Hematopoietic multipotent progenitor cell treated with erythropoietin and hydrocortisone succinate and interleukin-3 and kit ligand, for 4 days (in vitro differentiated cells): Measurements from ENCODE around the gene ROM1.
A peak's percentile ranks its signal among the peaks of the same experiment; 100 is the strongest.
"Not testable (repeated sequence)": the region's sequence is repeated elsewhere in the genome, so short reads cannot be mapped to it uniquely, and the experiment has no call there.

Source experiments
- DNase-seq: peaks from one replicate; pipeline ENCODE4 v3.0.0-alpha.2; 2015

ROM1 gene

DNA sequence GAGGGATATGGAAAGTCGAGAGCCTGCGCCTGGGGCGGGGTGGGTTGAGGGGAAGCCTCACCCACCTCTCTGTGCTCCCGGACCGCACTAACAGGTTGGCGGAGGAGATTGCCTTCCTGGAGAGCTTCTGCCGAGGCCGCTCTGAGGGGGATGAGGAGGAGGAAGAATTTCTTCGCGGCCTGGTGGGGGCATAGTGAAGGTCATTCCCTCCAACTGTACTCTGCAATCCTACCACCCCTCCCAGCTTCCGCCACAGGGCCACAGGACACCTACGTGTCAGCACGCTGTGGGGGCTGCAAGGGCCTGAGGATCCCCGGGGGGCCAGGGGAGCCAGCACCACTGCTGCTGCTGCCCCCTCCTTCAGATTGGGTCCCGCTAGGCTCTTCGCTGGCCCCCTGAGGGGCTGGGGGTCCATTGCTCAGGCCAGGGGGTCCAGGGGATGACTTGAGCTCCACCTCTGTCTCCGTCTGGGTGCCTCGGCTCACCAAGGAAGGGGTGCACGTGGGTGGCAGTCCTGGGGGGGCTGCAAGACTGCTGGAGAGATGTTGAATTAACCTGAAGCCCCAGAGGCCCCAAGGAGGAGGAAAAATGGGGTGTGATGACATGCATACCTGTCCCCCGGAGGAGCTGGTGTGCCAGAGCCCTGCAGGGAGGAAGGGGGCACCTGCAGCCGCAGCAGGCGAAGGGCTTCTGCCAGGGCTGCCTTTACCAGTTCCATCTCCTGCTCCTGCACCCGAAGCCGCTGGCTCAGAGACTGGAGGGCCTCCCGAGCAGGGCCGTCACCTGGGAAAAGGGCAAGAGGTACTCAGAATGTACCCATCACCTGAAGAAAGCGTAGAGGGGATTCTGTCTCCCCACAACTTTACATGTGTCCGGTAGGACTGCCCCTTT, 2.0 kb upstream of the ROM1 start:
- DNase-seq: no peak

DNA sequence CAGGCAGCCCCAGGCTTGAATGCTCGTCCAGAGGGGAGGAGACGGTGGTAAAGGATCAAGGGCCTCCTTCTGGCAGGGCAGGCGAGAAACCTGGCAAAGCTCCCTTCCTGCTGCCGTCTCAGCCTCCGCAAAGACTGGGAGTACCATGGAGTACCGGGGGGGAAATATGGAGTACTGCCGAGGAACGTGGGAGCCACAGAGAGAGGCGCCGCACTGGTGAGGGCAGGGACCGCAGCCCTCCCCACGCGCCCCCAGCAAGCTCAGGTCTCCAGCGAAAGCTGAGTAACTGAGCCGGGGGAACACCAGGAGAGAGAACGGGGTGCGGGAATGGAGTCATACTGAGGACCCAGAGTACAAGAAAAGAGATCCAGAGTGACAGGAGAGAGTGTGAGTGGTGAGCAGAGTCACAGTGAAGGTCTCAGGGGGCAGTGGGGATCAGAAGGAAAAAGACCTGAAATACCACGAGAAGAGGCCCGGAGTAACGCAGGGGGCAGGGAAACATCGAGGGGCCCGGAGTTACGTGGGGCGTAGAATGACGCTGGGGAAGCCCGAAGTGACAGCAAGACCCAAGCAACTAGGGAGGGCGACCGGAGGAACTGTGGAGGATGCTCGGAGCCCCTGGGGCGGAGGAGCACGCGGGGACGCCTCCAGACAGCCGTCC, 1.2 kb upstream of the ROM1 start:
- DNase-seq: peak; percentile 75

DNA sequence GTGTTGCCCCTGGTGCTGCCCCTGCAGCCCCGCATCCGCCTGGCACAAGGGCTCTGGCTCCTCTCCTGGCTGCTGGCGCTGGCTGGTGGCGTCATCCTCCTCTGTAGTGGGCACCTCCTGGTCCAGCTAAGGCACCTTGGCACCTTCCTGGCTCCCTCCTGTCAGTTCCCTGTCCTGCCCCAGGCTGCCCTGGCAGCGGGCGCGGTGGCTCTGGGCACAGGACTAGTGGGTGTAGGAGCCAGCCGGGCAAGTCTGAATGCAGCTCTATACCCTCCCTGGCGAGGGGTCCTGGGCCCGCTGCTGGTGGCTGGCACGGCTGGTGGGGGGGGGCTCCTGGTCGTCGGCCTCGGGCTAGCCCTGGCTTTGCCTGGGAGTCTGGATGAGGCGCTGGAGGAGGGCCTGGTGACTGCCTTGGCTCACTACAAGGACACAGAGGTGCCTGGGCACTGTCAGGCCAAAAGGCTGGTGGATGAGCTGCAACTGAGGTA, 278 bp downstream of the ROM1 start:
- DNase-seq: no peak

DNA sequence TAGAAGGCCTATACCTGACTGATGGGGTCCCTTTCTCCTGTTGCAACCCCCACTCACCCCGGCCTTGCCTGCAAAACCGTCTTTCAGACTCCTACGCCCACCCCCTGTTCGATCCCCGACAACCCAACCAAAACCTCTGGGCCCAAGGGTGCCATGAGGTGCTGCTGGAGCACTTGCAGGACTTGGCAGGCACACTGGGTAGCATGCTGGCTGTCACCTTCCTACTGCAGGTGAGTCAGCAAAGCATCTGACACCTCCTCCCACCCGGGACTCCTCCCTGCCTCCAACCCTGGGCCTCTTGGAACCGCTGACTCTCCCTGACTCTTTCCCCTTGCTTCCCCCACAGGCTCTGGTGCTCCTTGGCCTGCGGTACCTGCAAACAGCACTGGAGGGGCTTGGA, 1.2 kb downstream of the ROM1 start:
- no peak for DNase-seq

DNA sequence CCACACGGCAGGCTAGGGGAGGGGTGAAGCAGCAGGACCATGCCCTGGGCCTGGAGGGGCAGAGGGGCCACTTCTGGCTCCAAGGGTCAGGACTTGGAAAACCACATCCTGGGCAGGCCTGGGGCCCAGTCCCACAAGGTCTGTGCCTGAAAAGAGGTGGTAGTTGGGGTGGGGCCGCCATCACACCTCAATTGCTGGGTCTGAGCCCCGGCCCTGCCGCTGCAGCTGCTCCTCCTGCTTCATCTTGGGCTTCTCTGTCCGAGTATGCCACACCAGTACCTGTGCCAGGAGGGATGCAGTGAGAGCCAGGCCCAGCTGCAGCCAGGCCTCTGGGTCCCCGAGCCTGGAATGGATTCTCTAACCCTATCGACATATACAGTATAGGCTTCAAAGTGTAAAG, 2.5 kb downstream of the ROM1 start:
- DNase-seq: no peak

DNA sequence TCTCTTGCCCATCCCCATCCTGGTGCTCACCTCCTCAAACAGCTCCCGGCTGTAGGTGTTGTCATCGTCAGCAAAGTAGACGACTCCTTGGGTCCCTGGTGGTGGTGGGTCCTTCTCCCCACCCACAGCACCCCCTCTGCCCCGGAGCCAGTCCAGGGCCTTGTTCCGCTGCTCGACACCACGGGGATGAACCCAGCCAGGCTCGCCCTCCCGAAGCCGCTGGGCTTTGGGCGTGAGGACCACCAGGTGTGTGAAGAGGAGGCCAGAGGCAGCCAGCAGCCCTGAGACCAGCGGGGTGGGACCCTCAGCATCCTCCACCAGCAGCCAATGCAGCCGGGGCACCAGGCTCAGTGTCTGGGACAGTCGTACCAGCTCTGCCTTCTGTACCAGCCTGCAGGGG, 3.9 kb downstream of the ROM1 start:
- DNase-seq: not testable (repeated sequence)

DNA sequence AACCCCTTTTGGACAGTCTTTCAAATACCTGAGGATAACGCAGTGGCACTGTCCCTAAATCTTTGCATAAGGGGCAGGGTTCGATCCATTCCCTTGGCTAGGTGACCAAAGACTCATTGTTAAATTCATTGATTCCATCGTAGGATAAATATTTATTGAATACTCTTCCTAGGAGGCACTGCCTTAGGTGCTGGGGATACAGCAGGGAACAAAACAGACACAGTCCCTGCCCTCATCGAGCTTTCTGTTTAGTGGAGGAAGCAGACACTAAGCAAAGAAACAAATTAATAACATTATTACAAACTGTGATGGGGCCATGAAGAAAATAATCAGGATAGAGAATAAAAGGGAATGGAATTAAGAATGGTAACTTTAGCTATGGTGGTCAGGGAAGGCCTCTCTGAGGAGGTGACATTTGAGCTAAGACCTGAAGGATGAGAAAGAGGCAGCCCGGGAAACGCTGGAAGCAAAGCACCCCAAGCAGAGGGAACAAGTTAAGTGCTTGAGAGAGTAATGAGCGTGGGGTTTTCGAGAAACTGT, 8.0 kb downstream of the ROM1 start:
- DNase-seq: no peak

DNA sequence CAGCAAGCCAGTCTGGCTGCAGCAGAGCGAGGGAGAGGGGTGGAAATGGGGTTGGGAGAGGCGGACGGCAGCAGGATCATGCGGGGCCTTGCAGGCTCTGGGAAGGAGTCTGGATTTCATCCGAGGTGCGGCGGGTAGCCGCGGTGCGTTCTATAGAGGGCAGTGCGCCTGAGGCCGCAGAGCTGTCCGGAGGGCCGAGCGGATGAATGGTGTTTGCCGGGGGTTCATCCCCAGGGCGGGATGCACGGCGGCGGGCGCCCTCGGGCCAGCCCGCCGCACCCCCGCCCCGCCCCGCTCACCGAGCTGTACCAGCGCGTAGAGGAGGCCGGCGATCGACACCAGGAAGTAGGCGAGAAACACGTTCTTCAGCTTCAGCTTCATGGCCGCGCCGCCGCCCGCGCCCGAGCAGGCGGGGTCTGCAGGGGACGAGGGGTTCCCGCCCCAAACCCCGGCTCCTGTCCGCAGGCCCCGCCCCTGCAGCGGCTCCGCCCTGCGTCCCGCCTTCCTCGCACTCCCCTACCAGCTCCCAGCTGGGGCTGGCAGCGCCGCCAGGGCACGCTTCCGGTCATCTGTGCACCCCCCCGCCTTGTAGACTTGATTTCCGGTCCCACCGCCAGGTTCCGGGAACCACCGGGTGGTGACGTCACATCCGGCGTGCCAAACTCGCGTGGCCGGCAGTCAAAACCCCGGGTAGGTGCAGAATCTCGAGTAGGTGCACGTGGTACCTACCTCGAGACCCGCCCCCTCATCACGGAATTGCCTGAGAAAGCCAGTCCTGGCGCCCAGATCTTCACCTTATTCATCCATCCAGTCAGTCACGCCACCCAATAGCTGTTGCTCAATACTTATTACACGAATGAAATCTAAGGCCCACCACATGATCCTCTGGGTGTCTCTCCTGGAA, 8.8 kb downstream of the ROM1 start, which contains the start of gene B3GAT3:
Gene B3GAT3 (minus strand): TSS at position 420 of the 904 bp plus-strand sequence. CDS start 39 bp downstream, at position 381.
- DNase-seq: peak; percentile 99

DNA sequence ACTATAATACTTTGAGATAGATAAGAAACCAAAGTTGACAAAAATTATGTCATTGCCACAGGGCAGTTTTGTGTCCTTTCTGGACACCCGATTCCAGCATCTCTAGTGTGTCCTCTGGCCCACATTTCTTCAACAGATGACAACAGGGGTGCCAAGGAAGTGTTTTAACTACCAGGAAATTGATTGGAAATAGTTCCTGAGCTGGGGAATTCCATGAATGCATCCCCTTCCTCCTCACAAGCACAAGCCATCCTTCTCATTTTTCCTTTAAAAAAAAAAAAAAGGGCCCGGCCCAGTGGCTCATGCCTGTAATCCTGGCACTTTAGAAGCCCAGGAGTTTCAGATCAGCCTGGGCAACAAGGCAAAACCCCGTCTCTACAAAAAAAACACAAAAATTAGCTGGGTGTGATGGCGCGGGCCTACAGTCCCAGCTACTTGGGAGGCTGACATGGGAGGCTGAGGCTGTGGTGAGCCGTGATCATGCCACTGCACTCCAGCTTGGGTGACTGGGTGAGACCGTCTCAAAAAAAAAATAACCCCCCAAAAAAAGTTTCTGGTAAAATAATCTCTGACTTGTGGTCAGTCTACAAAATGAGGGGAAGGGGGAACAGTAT, 9.5 kb downstream of the ROM1 start:
- no peak for DNase-seq

DNA sequence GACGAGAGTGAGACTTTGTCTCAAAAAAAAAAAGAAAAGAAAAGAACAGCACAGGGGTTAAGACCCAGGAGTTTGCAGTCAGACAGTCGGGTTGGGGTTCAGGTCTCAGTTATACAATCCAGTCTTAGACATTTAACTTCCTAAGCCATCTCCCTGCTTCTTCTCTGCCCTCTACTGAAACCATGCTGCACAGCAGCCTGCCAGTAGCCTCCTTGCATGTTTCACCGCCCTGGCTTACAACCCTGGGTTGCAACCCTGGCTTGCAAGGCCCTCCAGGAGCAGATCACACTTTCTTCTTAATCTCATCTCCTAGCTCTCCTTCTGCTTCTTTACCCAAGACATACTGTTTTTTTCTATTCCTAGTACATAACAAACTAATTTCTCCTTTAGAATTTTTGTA, 14.7 kb downstream of the ROM1 start:
- peak; percentile 54 for DNase-seq

DNA sequence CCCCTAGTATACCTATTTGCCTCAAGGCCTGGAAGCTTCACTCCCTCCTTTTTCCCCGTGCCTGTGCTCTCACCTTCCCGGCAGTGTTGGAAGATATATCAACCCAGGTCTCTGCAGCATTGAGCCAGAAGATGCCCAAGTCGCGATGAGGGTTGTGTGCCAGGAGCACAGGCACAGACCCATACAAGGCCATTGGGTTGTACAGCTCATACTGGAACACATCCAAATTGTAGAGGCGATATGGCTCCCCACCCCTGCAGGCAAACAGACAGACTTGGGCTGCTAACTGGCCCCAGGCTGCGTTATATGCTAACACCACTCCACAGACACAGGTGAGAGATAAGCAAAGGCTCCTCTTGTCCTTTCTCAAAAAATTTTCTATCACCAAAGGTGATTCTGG, 19.4 kb downstream of the ROM1 start:
- DNase-seq: no peak

DNA sequence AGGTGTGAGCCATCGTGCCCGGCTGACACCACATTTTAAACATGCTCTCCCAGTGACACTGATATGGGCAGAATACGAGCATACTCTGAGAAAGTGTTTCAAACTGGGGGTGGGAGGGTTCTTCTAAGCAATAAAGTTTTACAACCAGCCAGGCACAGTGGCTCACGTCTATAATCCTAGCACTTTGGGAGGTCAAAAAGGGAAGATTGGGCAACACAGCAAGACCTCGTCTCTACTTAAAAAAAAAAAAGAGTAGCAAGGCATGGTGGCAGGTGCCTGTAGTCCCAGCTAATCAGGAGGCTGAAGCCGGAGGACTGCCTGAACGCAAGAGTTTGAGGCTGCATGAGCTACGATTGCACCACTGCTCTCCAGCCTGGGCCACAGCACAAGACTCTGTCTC, 31.2 kb downstream of the ROM1 start:
- no peak for DNase-seq

DNA sequence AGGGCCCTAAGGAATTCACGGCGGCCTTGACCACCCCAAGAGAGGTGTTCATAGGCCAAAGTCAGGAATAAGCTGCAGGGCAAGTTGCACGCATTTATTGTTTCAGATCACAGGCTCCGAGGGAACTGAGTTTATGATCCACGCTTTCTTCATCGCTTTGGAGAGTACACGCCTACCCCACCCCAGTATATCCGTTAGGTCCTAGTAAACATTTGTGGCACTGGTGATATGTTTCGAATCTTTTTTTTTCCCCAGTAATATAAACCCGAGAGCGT, 32.6 kb downstream of the ROM1 start:
- DNase-seq: peak; percentile 43

DNA sequence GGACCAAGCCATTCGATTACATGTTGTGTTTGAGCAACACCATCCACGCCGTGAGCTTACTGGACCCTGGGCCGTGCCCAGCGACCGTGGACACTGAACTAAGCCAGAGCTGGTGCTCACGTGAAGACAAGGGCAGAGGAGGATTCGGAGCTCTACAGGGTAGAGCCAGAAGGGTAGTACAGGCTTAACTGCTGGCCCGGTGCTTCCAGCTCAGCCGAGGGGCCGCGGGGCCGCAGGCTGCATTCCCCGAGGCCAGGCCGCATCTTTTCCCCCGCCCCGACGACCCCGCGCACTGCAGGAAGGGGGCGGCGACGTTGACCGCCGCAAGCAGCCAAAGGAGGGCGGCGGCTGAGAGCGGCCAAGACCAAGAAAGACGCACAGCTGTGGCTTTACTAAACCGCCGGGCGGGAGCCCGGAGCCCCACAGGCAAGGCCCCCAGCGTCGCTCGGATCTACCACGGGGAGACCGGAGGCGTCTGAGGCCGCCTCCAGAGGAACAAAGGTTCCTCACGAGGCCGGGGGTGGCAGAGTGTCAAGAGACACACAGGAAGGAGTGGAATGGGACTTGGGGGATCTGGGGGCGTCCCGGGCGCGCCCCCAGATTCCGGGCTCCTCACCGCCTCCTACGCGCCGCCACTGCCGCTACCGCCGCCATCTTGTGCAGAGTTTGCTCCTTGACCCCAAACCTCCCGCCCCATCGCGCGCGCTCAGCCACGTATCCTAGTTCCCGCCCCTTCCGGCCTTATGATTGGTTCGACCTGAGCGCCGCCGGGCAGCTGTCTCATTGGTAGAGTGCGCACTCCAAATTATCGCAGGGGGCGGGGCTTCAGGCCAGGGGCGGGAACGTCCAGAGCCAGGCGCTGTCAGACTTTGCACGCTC, 33.1 kb downstream of the ROM1 start, which contains the start of gene GANAB:
Gene GANAB (minus strand): TSS at position 668 of the 879 bp plus-strand sequence. CDS start 14 bp downstream, at position 654.
- DNase-seq: peak; percentile 100

DNA sequence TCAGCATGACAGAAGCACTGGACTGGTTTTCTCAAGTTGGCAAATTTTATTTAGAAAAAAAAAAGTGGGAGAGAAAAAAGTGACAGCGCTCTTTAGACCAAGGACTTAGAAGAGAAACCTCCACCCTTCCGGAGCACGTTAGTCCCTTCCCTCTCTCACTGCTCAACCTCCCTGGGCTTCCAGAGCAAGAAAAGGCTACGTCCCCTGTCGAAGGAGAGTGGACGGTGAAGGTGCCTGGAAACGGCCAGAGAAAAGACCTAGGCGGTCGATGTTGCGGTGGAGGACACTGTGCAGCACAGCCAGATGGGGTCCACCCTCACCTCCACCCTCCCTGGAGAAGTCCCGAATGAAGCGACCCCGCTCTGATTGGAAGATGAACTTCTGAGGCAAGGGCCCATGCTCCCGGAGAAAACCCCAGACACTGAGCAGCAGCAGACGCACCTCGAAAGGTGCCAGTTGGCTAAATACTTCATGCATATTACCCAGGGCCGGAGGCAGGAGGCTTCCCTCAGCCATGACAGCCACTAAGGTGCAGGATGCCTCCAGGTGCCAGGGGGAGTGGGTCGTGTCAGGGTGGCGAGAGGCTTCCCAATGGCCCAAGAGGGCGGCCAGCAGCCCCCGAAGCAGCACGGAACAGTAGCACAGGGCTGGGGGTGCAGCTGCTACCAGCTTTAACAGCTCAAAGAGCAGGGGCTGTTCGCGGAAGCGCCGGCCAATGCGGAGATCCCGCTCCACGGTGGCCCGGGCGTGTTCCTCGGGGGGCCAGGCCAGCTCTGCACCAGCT, 34.0 kb downstream of the ROM1 start:
- DNase-seq: no peak

DNA sequence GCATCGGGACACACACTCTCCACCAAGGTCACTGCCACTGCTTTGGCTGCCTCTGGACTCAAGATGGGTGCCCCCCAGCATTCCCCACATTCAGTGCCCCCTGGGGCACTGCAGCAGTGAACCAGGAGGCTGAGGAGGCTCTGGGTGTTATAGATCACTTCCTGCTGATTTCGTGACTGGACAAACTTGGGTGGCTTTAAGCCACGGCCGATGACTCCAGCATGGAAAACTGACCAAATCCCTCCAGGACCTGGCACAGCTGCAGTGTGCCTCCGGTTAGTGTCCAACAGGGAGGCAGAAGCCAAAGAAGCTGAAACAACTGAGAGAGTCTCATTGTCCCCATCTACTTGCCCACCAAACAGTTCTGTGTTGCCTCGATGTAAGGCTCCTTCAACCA, 34.5 kb downstream of the ROM1 start:
- no peak for DNase-seq

DNA sequence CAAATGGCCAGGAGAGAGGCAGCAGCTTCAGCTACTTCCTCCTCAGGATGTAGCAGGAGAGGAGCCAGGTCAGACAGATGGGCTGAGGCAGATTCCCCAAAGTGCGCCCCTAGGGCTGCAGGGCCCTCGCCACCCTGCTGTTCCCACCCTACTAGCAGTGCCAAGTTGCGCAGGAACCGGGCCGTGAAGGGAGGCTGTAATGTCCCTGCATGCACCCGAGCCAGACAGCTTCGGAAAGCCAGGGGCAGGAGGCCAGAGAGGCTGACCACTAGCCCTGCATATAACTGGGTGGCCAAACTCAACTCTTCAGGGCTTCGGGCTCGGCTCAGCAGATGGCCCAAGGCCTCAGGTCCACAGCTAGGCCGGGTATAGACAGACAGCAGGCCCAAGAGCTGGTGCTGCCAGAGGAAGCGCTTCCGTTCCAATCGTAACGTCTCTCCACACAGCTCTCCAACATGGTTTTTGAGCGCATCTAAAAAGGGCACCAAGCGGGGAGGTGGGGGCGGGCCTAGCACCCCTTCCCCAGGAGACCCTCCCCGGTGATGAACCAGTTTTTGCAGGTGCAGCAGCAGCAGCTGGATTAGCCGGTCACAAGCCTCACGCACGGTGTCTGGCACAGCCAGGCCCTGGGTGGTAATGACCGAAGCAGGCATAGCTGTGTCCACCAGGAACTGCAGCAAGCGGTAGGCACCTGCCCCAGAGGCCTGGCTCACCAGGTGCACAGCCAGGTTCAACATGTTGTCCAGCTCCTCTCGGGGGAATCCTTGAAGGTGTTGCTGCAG, 35.3 kb downstream of the ROM1 start:
- DNase-seq: no peak

DNA sequence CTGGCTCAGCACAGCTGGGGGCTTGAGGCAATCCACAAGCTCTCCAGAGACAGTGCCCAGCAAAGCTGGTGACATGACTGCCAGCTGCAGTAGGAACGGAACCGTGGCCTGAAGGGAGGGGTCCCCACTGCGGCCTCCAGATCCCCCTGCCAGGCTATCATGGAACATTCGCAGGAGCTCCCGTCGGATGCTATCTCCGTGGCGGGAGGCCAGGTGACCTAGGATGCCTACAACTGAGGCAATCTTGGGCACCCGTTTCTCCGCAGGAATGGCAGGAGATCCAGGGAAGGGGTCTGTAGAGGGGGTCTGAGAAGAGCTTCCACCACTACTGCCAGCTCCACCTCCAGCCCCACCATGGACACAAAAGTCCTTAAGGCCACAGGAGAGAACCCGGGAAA, 35.9 kb downstream of the ROM1 start:
- no peak for DNase-seq

DNA sequence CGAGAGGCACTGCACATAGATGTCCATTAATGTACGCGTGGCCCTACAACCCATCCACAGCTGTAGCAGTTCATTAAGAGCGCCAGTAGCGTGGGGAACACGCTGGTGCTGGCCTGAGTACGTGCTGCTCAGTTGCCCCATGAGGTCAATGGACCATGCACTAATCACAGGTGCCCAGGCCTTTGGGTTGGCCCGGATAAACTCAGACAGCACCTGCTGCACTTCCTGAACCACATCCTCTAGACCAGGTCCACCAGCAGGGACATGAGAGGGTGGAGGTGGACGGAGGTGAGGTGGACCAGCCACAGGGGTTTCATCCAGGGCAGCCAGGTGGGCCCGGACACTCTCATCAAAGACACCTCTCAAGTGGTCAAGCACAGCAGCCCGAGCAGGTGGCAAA, 36.4 kb downstream of the ROM1 start:
- no peak for DNase-seq

DNA sequence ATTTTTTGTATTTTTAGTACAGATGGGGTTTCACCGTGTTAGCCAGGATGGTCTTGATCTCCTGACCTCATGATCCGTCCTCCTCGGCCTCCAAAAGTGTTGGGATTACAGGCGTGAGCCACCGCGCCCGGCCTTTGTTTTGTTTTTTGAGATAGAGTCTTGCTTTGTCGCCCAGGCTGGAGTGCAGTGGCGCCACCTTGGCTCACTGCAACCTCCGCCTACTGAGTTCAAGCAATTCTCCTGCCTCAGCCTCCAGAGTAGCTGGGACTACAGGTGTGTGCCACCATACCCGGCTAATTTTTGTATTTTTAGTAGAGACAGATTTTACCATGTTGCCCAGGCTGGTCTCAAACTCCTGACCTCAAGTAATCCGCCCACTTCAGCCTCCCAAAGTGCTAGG, 37.2 kb downstream of the ROM1 start:
- not testable (repeated sequence) for DNase-seq
